Upper lobe of left lung (tissue), 6 donors: ENCODE data around the gene PCSK1N. TPM values are rescaled to one million over a fixed set of nuclear protein-coding genes. Genes with fewer than 3 reads are reported as not detected.
A peak's percentile ranks its signal among the peaks of the same experiment; 100 is the strongest.

Experiments
- ATAC-seq, 2 donors: fragments of 200-7000 bp; cut with Tn5 transposase; one replicate each; pipeline ENCODE4 v1.9.1; 2022; ENCODE audit warnings: mild to moderate bottlenecking in 2 of 2, moderate library complexity in 2 of 2; ENCODE audit not compliant: low FRiP score in 2 of 2
- DNase-seq, 2 donors: peaks; one replicate each; pipeline ENCODE4 v3.0.0-alpha.2; 2019 to 2020
- H3K27ac ChIP-seq, 4 donors: fragments of 200-600 bp; sonication (generic); one replicate each; pipeline ENCODE4 v1.5.1; 2016 to 2019
- H3K27me3 ChIP-seq, 4 donors: fragments of 200-600 bp; sonication (generic); one replicate each; pipeline ENCODE4 v1.5.1; 2017 to 2019
- H3K36me3 ChIP-seq, 4 donors: fragments of 200-600 bp; sonication (generic); one replicate each; pipeline ENCODE4 v1.5.1; 2016 to 2019
- H3K4me1 ChIP-seq, 4 donors: fragments of 200-600 bp; sonication (generic); one replicate each; pipeline ENCODE4 v1.5.1; 2018 to 2019
- H3K4me3 ChIP-seq, 4 donors: fragments of 200-600 bp; sonication (generic); one replicate each; pipeline ENCODE4 v1.5.1; 2017 to 2019; ENCODE audit warnings: mild to moderate bottlenecking in 2 of 4, moderate library complexity in 1 of 4
- H3K9me3 ChIP-seq, 4 donors: fragments of 200-600 bp; sonication (generic); one replicate each; pipeline ENCODE4 v1.5.1; 2018 to 2019
- CTCF ChIP-seq, 6 experiments: fragments of 450-650 bp in 4 of 6; fragments of 200-600 bp in 2 of 6; sonication (generic) in 2 of 6; IDR thresholded peaks; one replicate each; pipeline ENCODE4 v1.5.1; 2016 to 2019; ENCODE audit warnings: antibody characterized with exemption in 6 of 6
- EP300 ChIP-seq, 4 donors: sonication (generic); formaldehyde crosslinking; IDR thresholded peaks; one replicate each; pipeline ENCODE4 v1.5.1; 2017; ENCODE audit warnings: antibody characterized with exemption in 4 of 4, control low read depth in 2 of 4
- POLR2A ChIP-seq, 4 donors: fragments of 450-650 bp; IDR thresholded peaks; one replicate each; pipeline ENCODE4 v1.5.1; 2016 to 2017; ENCODE audit warnings: antibody characterized with exemption in 4 of 4, mild to moderate bottlenecking in 2 of 4
- POLR2AphosphoS5 ChIP-seq, 2 donors: sonication (generic); formaldehyde crosslinking; IDR thresholded peaks; one replicate each; pipeline ENCODE4 v1.5.1; 2017; ENCODE audit warnings: antibody characterized with exemption in 2 of 2
- whole genome bisulfite sequencing, 2 donors: methylation state at CpG; one replicate each; pipeline ENCODE4 v1.1.5; 2017 to 2018; 5-methylcytosine and 5-hydroxymethylcytosine counted together
- total RNA-seq, 6 donors: library from RNA; depleted of rRNA in 4 of 6; stranded (reverse); fragments of >200 nt in 4 of 6; gene quantifications; one replicate each; pipeline versions ENCODE4 v1.1.0 to v1.2.1, GENCODE V29; 2016 to 2021
- donor health status: DM: no; HTN: no; CAD: no; lungs with moderate emphysema.
- donor health status: DM: no; HTN: yes; CAD: no; lungs with severe emphysema.

PCSK1N gene
- total RNA-seq, 6 donors from 2014 or later = 1.0 to 7.5 (median 2.3) TPM

GRCh38 chrX:48813644-48814043 is 21.8 kb downstream of the PCSK1N start:
- TF ChIP-seq EP300 (IDR thresholded peaks at IDR 0.05) (no peak), POLR2A (IDR thresholded peaks at IDR 0.05) (no peak), CTCF (IDR thresholded peaks at IDR 0.05) (no peak), POLR2AphosphoS5 (IDR thresholded peaks at IDR 0.05) (no peak)
- no peak overlapping the region for H3K4me3 ChIP-seq
- 83 to 100% methylated on average over 3 to 8 of the region's 8 CpGs for WGBS, 2 donors
- ATAC-seq (no peak), DNase-seq (no peak)
- no peak overlapping the region for H3K27ac ChIP-seq
- peaks cover 0 to 40% (median 13%) of the 10 kb centered on the region in 4 donors for H3K36me3 ChIP-seq
- no peaks in the 10 kb centered on the region for H3K9me3 ChIP-seq
- H3K4me1 ChIP-seq = no peaks in the 10 kb centered on the region
- no peaks in the 10 kb centered on the region for H3K27me3 ChIP-seq

GRCh38 chrX:48806081-48806480 is 29.3 kb downstream of the PCSK1N start:
- H3K36me3 ChIP-seq = peaks cover 0 to 18% (median 0%) of the 10 kb centered on the region in 4 donors
- TF ChIP-seq POLR2AphosphoS5 (IDR thresholded peaks at IDR 0.05) = no peak
- no peak for TF ChIP-seq EP300 (IDR thresholded peaks at IDR 0.05)
- no peak for TF ChIP-seq POLR2A (IDR thresholded peaks at IDR 0.05)
- no peak for TF ChIP-seq CTCF (IDR thresholded peaks at IDR 0.05)
- H3K27ac ChIP-seq = no peak overlapping the region
- no peak overlapping the region for H3K4me3 ChIP-seq
- WGBS, 2 donors = 86 to 88% methylated on average over 1 to 4 of the region's 4 CpGs
- H3K27me3 ChIP-seq = no peaks in the 10 kb centered on the region
- ATAC-seq = no peak
- peaks cover 0 to 10% (median 0%) of the 10 kb centered on the region in 4 donors for H3K9me3 ChIP-seq
- no peak for DNase-seq
- peaks cover 0 to 6% (median 2%) of the 10 kb centered on the region in 4 donors for H3K4me1 ChIP-seq

GRCh38 chrX:48802905-48803200 is 32.6 kb downstream of the PCSK1N start:
- Histone ChIP-seq H3K27ac (peak overlapping the region; percentile 85 to 98 (median 94)), H3K9me3 (peaks cover 0 to 10% (median 0%) of the 10 kb centered on the region in 4 donors), H3K36me3 (peaks cover 0 to 14% (median 0%) of the 10 kb centered on the region in 4 donors), H3K27me3 (no peaks in the 10 kb centered on the region), H3K4me3 (peak overlapping the region in 3 of 4 donors; percentile 51 to 55 (median 54)), H3K4me1 (peaks cover 0 to 12% (median 2%) of the 10 kb centered on the region in 4 donors)
- no peak for ATAC-seq
- no peak for DNase-seq
- whole genome bisulfite sequencing, 2 donors = 42 to 60% methylated on average over 4 of the region's 4 CpGs
- TF ChIP-seq EP300 (IDR thresholded peaks at IDR 0.05) = no peak
- no peak for TF ChIP-seq CTCF (IDR thresholded peaks at IDR 0.05)
- TF ChIP-seq POLR2A (IDR thresholded peaks at IDR 0.05) = no peak
- TF ChIP-seq POLR2AphosphoS5 (IDR thresholded peaks at IDR 0.05) = no peak

- DNase-seq (peak; percentile 87 to 89), ATAC-seq (peak; percentile 79 to 81)
- Histone ChIP-seq H3K36me3 (peaks cover 0 to 14% (median 0%) of the 10 kb centered on the region in 4 donors), H3K9me3 (peaks cover 0 to 10% (median 0%) of the 10 kb centered on the region in 4 donors), H3K27me3 (no peaks in the 10 kb centered on the region), H3K4me1 (peaks cover 0 to 12% (median 2%) of the 10 kb centered on the region in 4 donors), H3K27ac (peak overlapping the region; percentile 85 to 98 (median 94)), H3K4me3 (peak overlapping the region; percentile 48 to 55 (median 52))
- peak in 3 of 4 donors; percentile 70 to 76 (median 72) for TF ChIP-seq POLR2A (IDR thresholded peaks at IDR 0.05)
- TF ChIP-seq EP300 (IDR thresholded peaks at IDR 0.05) = no peak
- TF ChIP-seq POLR2AphosphoS5 (IDR thresholded peaks at IDR 0.05) = peak; percentile 44 to 55
- peak in 2 of 6 experiments; percentile 5 to 6 for TF ChIP-seq CTCF (IDR thresholded peaks at IDR 0.05)
- WGBS, 2 donors = 4 to 32% methylated on average over 25 to 40 of the region's 40 CpGs
Measured at GRCh38 chrX:48802089-48802904, 33.1 kb downstream of the PCSK1N start.
